GM23338 (cell line): ENCODE data around the gene PEX11A. TPM values are rescaled to one million over a fixed set of nuclear protein-coding genes. Genes with fewer than 3 reads are reported as not detected.

Source experiments
- ATAC-seq: fragments of 200-7000 bp; cut with Tn5 transposase; 3 replicates; pipeline ENCODE4 v1.9.1; 2020
- DNase-seq: peaks from one replicate; pipeline ENCODE4 v3.0.0-alpha.2; 2015; ENCODE audit warnings: low spot score
- H2AFZ ChIP-seq: fragments of 200-600 bp; sonication (generic); 2 replicates; pipeline ENCODE4 v1.8.0; 2016; ENCODE audit warnings: antibody characterized with exemption, mild to moderate bottlenecking, moderate library complexity
- H3F3A ChIP-seq: fragments of 200-600 bp; sonication (generic); replicated peaks from 2 replicates; pipeline ENCODE4 v1.8.0; 2017; ENCODE audit warnings: antibody characterized with exemption, mixed run types, low read depth
- H3K27ac ChIP-seq: fragments of 200-600 bp; sonication (generic); 2 replicates; pipeline ENCODE4 v1.6.1; 2016; ENCODE audit warnings: low read depth
- H3K27me3 ChIP-seq: fragments of 200-600 bp; sonication (generic); 2 replicates; pipeline ENCODE4 v1.8.0; 2016; ENCODE audit warnings: mild to moderate bottlenecking, mixed run types, moderate library complexity; ENCODE audit not compliant: insufficient read depth
- H3K36me3 ChIP-seq: fragments of 200-600 bp; sonication (generic); 2 replicates; pipeline ENCODE4 v1.8.0; 2016; ENCODE audit warnings: mild to moderate bottlenecking; ENCODE audit not compliant: insufficient read depth
- H3K4me1 ChIP-seq: fragments of 200-600 bp; sonication (generic); 2 replicates; pipeline ENCODE4 v1.8.0; 2016; ENCODE audit warnings: mild to moderate bottlenecking, moderate library complexity; ENCODE audit not compliant: insufficient read depth
- H3K4me2 ChIP-seq: fragments of 200-600 bp; sonication (generic); 2 replicates; pipeline ENCODE4 v1.7.1; 2017; ENCODE audit warnings: mixed run types
- H3K4me3 ChIP-seq: fragments of 200-600 bp; sonication (generic); 2 replicates; pipeline ENCODE4 v1.6.1; 2016; ENCODE audit warnings: mixed run types
- H3K79me2 ChIP-seq: fragments of 200-600 bp; sonication (generic); replicated peaks from 2 replicates; pipeline ENCODE4 v1.8.0; 2017; ENCODE audit warnings: mild to moderate bottlenecking; ENCODE audit not compliant: insufficient read depth
- H3K9me2 ChIP-seq: fragments of 200-600 bp; sonication (generic); 2 replicates; pipeline ENCODE4 v1.8.0; 2017; ENCODE audit not compliant: insufficient read depth
- H4K20me1 ChIP-seq: fragments of 200-600 bp; sonication (generic); replicated peaks from 2 replicates; pipeline ENCODE4 v1.8.0; 2017; ENCODE audit warnings: mild to moderate bottlenecking; ENCODE audit not compliant: insufficient read depth
- H3K27ac Mint-ChIP-seq: 2 replicates; pipeline ENCODE4 v1.8.0; 2020; ENCODE audit warnings: inconsistent platforms, mild to moderate bottlenecking, moderate library complexity, mixed read lengths
- H3K27me3 Mint-ChIP-seq: 3 replicates; pipeline ENCODE4 v1.8.0; 2022; ENCODE audit warnings: low read depth, mild to moderate bottlenecking, moderate library complexity, mixed read lengths, inconsistent platforms; ENCODE audit not compliant: insufficient read depth, poor library complexity
- H3K36me3 Mint-ChIP-seq: 3 replicates; pipeline ENCODE4 v1.8.0; 2021; ENCODE audit warnings: low read depth, mild to moderate bottlenecking, inconsistent platforms, moderate library complexity, mixed read lengths
- H3K4me1 Mint-ChIP-seq: 3 replicates; pipeline ENCODE4 v1.8.0; 2020; ENCODE audit warnings: mild to moderate bottlenecking, inconsistent platforms, mixed read lengths
- H3K4me3 Mint-ChIP-seq: 3 replicates; pipeline ENCODE4 v1.8.0; 2021; ENCODE audit warnings: moderate library complexity, mild to moderate bottlenecking, inconsistent platforms, mixed read lengths
- H3K9me3 Mint-ChIP-seq: 3 replicates; pipeline ENCODE4 v1.8.0; 2020; ENCODE audit warnings: moderate library complexity, mild to moderate bottlenecking, inconsistent platforms, mixed read lengths
- CREB1 ChIP-seq: fragments of 250-450 bp; sonication (Bioruptor Pico); IDR thresholded peaks from 2 replicates; pipeline ENCODE4 v1.5.0; 2020; ENCODE audit warnings: low read depth, mild to moderate bottlenecking, moderate library complexity
- EZH2 ChIP-seq: fragments of 200-600 bp; sonication (generic); IDR thresholded peaks from one replicate; pipeline ENCODE4 v1.8.0; 2017; ENCODE audit warnings: antibody characterized with exemption, mild to moderate bottlenecking, low read depth; ENCODE audit not compliant: unreplicated experiment
- JUNB ChIP-seq: IDR thresholded peaks from one replicate; pipeline ENCODE4 v1.6.1; 2016; ENCODE audit warnings: antibody characterized with exemption; ENCODE audit not compliant: unreplicated experiment
- NANOG ChIP-seq: IDR thresholded peaks from 2 replicates; pipeline ENCODE4 v1.6.1; 2016; ENCODE audit warnings: antibody characterized with exemption, borderline replicate concordance
- POLR2AphosphoS5 ChIP-seq: IDR thresholded peaks from 2 replicates; pipeline ENCODE4 v1.6.1; 2016; ENCODE audit warnings: antibody characterized with exemption, low read depth
- REST ChIP-seq: IDR thresholded peaks from one replicate; pipeline ENCODE4 v1.6.1; 2018; ENCODE audit warnings: antibody characterized with exemption; ENCODE audit not compliant: unreplicated experiment
- STAT1 ChIP-seq: IDR thresholded peaks from one replicate; pipeline ENCODE4 v1.6.1; 2016; ENCODE audit warnings: antibody characterized with exemption; ENCODE audit not compliant: unreplicated experiment
- ZNF331 ChIP-seq: fragments of 250-450 bp; sonication (Bioruptor Pico); IDR thresholded peaks from 2 replicates; pipeline ENCODE4 v1.5.0; 2020; ENCODE audit warnings: low read depth, mild to moderate bottlenecking, moderate library complexity
- ZNF462 ChIP-seq: fragments of 250-450 bp; sonication (Bioruptor Pico); IDR thresholded peaks from 2 replicates; pipeline ENCODE4 v1.5.0; 2020; ENCODE audit warnings: mild to moderate bottlenecking, moderate library complexity
- polyA plus RNA-seq: library from polyadenylated mRNA; unstranded; fragments of >200 nt; fragmentation: Nextera tagmentation; extraction: Ambion mirVana; gene quantifications from 2 replicates; pipeline ENCODE4 v1.2.1, GENCODE V29; 2016
- total RNA-seq: library from RNA; depleted of rRNA; stranded (reverse); fragments of >200 nt; shearing (Covaris generic); gene quantifications from 2 replicates; pipeline ENCODE4 v1.2.3, GENCODE V29; 2014

PEX11A gene
- total and polyA plus RNA-seq, 2 experiments from 2014 or later, result 2.1 to 4.8 TPM

- no peaks in the 10 kb centered on the region for H3K79me2 ChIP-seq
- TF ChIP-seq ZNF462 (CRISPR knock-in tag) (no peak), EZH2 (no peak)
- H3F3A ChIP-seq, result no peaks in the 10 kb centered on the region
- no peaks in the 10 kb centered on the region for H3K9me2 ChIP-seq
- H4K20me1 ChIP-seq, result no peaks in the 10 kb centered on the region; the same call in 1 of the 2 replicates
- H3K27me3 Mint-ChIP-seq, result peaks cover 11% of the 10 kb centered on the region
- DNase-seq, result no peak
- H3K4me1 ChIP-seq, result no peaks in the 10 kb centered on the region
- ATAC-seq, result no peak
- H3K27me3 ChIP-seq, result no peaks in the 10 kb centered on the region
- no peaks in the 10 kb centered on the region for H3K36me3 ChIP-seq
- H3K4me2 ChIP-seq, result no peak within 1 kb of the TSS
- H3K9me3 Mint-ChIP-seq, result no peaks in the 10 kb centered on the region
- no peak within 1 kb of the TSS for H3K27ac ChIP-seq
- H3K27ac Mint-ChIP-seq, result no peak within 1 kb of the TSS
- H2AFZ ChIP-seq, result no peak within 1 kb of the TSS
- H3K4me3 Mint-ChIP-seq, result no peak within 1 kb of the TSS
- H3K36me3 Mint-ChIP-seq, result no peaks in the 10 kb centered on the region
- no peaks in the 10 kb centered on the region for H3K4me1 Mint-ChIP-seq
- H3K4me3 ChIP-seq, result no peak within 1 kb of the TSS
These were observed 11.3 kb downstream of the PEX11A start, which contains the start of gene PLIN1 for GRCh38 chr15:89679212-89679611. PLIN1 (minus strand) TSS chr15:89679367; CDS start chr15:89677489, 1,878 bp downstream.

GRCh38 chr15:89677381-89677780 is 13.2 kb downstream of the PEX11A start:
- Mint-ChIP-seq H3K27ac (no peak overlapping the region), H3K4me1 (peaks cover 10% of the 10 kb centered on the region; the same call in 2 of the 3 replicates), H3K27me3 (peaks cover 14% of the 10 kb centered on the region), H3K36me3 (no peaks in the 10 kb centered on the region), H3K4me3 (no peak overlapping the region; the same call in 2 of the 3 replicates), H3K9me3 (no peaks in the 10 kb centered on the region)
- H3K4me1 ChIP-seq, result no peaks in the 10 kb centered on the region
- H3F3A ChIP-seq, result no peaks in the 10 kb centered on the region
- H3K4me2 ChIP-seq, result no peak overlapping the region
- no peak overlapping the region for H2AFZ ChIP-seq
- H3K27me3 ChIP-seq, result no peaks in the 10 kb centered on the region
- DNase-seq (no peak), ATAC-seq (no peak)
- H3K4me3 ChIP-seq, result no peak overlapping the region
- no peaks in the 10 kb centered on the region for H3K9me2 ChIP-seq
- H3K27ac ChIP-seq, result no peak overlapping the region
- H3K36me3 ChIP-seq, result no peaks in the 10 kb centered on the region
- no peaks in the 10 kb centered on the region for H3K79me2 ChIP-seq
- no peaks in the 10 kb centered on the region for H4K20me1 ChIP-seq
- TF ChIP-seq POLR2AphosphoS5 (no peak), REST (no peak), CREB1 (no peak), EZH2 (no peak), JUNB (no peak), NANOG (no peak), ZNF331 (CRISPR knock-in tag) (no peak), STAT1 (no peak)
